ENCODE measurements around the gene KCNK7. TPM values are rescaled to one million over a fixed set of nuclear protein-coding genes. Genes with fewer than 3 reads are reported as not detected.

The KCNK7 gene
- total RNA-seq, 2 donors from 2014 or later = 0.66 to 1.0 TPM

GRCh38 chr11:65578134-65578533 lies 17.5 kb downstream of the KCNK7 start:
- H3K9me3 ChIP-seq = no peaks in the 10 kb centered on the region
- 80 to 93% methylated on average over 7 of the region's 7 CpGs for WGBS, 2 donors
- TF ChIP-seq CTCF (IDR thresholded peaks at IDR 0.05) = no peak
- H3K4me1 ChIP-seq = peaks cover 43% of the 10 kb centered on the region
- peaks cover 0 to 1% of the 10 kb centered on the region in 2 donors for H3K36me3 ChIP-seq (replicated peaks in 1 of 2; ENCODE audit: insufficient read depth in 1 of 2, low read depth in 2 of 2)
- H3K4me3 ChIP-seq = no peak overlapping the region
- peak overlapping the region in 1 of 4 donors; percentile 94 for H3K27ac ChIP-seq
- H3K27me3 ChIP-seq = no peaks in the 10 kb centered on the region
- DNase-seq (no peak), ATAC-seq (no peak)
- intact Hi-C loops (cut with DNase I) = no loop called here

- no peaks in the 10 kb centered on the region for H3K27me3 ChIP-seq
- WGBS, 2 donors = 51 to 75% methylated on average over 4 to 7 of the region's 8 CpGs
- peaks cover 45% of the 10 kb centered on the region for H3K4me1 ChIP-seq
- H3K36me3 ChIP-seq (replicated peaks in 1 of 2; ENCODE audit: insufficient read depth in 1 of 2, low read depth in 2 of 2) = peaks cover 0 to 1% of the 10 kb centered on the region in 2 donors
- ATAC-seq (no peak), DNase-seq (no peak)
- no peak overlapping the region for H3K4me3 ChIP-seq
- TF ChIP-seq CTCF (IDR thresholded peaks at IDR 0.05) (no peak), POLR2A (IDR thresholded peaks at IDR 0.05) (no peak)
- H3K9me3 ChIP-seq = no peaks in the 10 kb centered on the region
- H3K27ac ChIP-seq = peak overlapping the region in 2 of 4 donors; percentile 92 to 94
- intact Hi-C loops (cut with DNase I) = no loop called here
These were observed 17.9 kb downstream of the KCNK7 start for GRCh38 chr11:65577756-65578109.

- DNase-seq (peak in 3 of 4 donors; percentile 53 to 86 (median 71)), ATAC-seq (no peak)
- H3K9me3 ChIP-seq = no peaks in the 10 kb centered on the region
- intact Hi-C loops (cut with DNase I) = no loop called here
- H3K4me3 ChIP-seq = no peak overlapping the region
- H3K36me3 ChIP-seq (replicated peaks in 1 of 2; ENCODE audit: insufficient read depth in 1 of 2, low read depth in 2 of 2) = peaks cover 0 to 1% of the 10 kb centered on the region in 2 donors
- peaks cover 46% of the 10 kb centered on the region for H3K4me1 ChIP-seq
- 57 to 66% methylated on average over 5 to 18 of the region's 18 CpGs for WGBS, 2 donors
- TF ChIP-seq CTCF (IDR thresholded peaks at IDR 0.05) = no peak
- TF ChIP-seq POLR2A (IDR thresholded peaks at IDR 0.05) = peak in 1 of 3 donors; percentile 36
- peak overlapping the region in 2 of 4 donors; percentile 92 to 94 for H3K27ac ChIP-seq
- no peaks in the 10 kb centered on the region for H3K27me3 ChIP-seq
These were observed 18.5 kb downstream of the KCNK7 start for GRCh38 chr11:65576867-65577755.

GRCh38 chr11:65576232-65576866 lies 19.3 kb downstream of the KCNK7 start:
- intact Hi-C loops (cut with DNase I) = no loop called here
- peaks cover 54% of the 10 kb centered on the region for H3K4me1 ChIP-seq
- H3K4me3 ChIP-seq = peak overlapping the region in 1 of 2 donors; percentile 3
- no peaks in the 10 kb centered on the region for H3K27me3 ChIP-seq
- no peak for ATAC-seq
- peak overlapping the region; percentile 45 to 94 (median 86) for H3K27ac ChIP-seq
- DNase-seq = peak in 2 of 4 donors; percentile 36 to 39
- peaks cover 0 to 1% of the 10 kb centered on the region in 2 donors for H3K36me3 ChIP-seq (replicated peaks in 1 of 2; ENCODE audit: insufficient read depth in 1 of 2, low read depth in 2 of 2)
- 28 to 67% methylated on average over 5 to 26 of the region's 26 CpGs for WGBS, 2 donors
- TF ChIP-seq CTCF (IDR thresholded peaks at IDR 0.05) (no peak), POLR2A (IDR thresholded peaks at IDR 0.05) (no peak)
- H3K9me3 ChIP-seq = no peaks in the 10 kb centered on the region

All from body of pancreas (tissue), 4 donors.